ENCODE data around the gene NELFA.

The NELFA gene

GRCh38 chr4:1939664-1940509 is 68.9 kb downstream of the NELFA start:
- TF ChIP-seq POLR2AphosphoS5 (IDR thresholded peaks at IDR 0.05; ENCODE audit: low read depth, low read length), result no peak
- TF ChIP-seq FOXP2 (optimal IDR thresholded peaks at IDR 0.05; ENCODE audit: borderline replicate concordance, extremely low read depth, extremely low read length, insufficient read depth), result no peak
- TF ChIP-seq TAF1 (IDR thresholded peaks at IDR 0.05; ENCODE audit: borderline replicate concordance, insufficient read depth, low read length), result no peak
- no peak for TF ChIP-seq SIN3A (IDR thresholded peaks at IDR 0.05; ENCODE audit: borderline replicate concordance, insufficient read depth, low read length)
- no peak for TF ChIP-seq REST (IDR thresholded peaks at IDR 0.05; ENCODE audit: insufficient read depth in 1 of 2, low read depth in 2 of 2, low read length in 2 of 2)

- TF ChIP-seq REST (IDR thresholded peaks at IDR 0.05; ENCODE audit: insufficient read depth in 1 of 2, low read depth in 2 of 2, low read length in 2 of 2), result no peak
- no peak for TF ChIP-seq POLR2AphosphoS5 (IDR thresholded peaks at IDR 0.05; ENCODE audit: low read depth, low read length)
Observed at GRCh38 chr4:1938027-1938426, 70.7 kb downstream of the NELFA start.

- TF ChIP-seq REST (IDR thresholded peaks at IDR 0.05; ENCODE audit: insufficient read depth in 1 of 2, low read depth in 2 of 2, low read length in 2 of 2), result no peak
- no peak for TF ChIP-seq SIN3A (IDR thresholded peaks at IDR 0.05; ENCODE audit: borderline replicate concordance, insufficient read depth, low read length)
- TF ChIP-seq POLR2AphosphoS5 (IDR thresholded peaks at IDR 0.05; ENCODE audit: low read depth, low read length), result no peak
- TF ChIP-seq TAF1 (IDR thresholded peaks at IDR 0.05; ENCODE audit: borderline replicate concordance, insufficient read depth, low read length), result no peak
- TF ChIP-seq FOXP2 (optimal IDR thresholded peaks at IDR 0.05; ENCODE audit: borderline replicate concordance, extremely low read depth, extremely low read length, insufficient read depth), result no peak
Observed at GRCh38 chr4:1937550-1937949, 71.2 kb downstream of the NELFA start.

- TF ChIP-seq POLR2AphosphoS5 (IDR thresholded peaks at IDR 0.05; ENCODE audit: low read depth, low read length), result no peak
- no peak for TF ChIP-seq TAF1 (IDR thresholded peaks at IDR 0.05; ENCODE audit: borderline replicate concordance, insufficient read depth, low read length)
- no peak for TF ChIP-seq SIN3A (IDR thresholded peaks at IDR 0.05; ENCODE audit: borderline replicate concordance, insufficient read depth, low read length)
- TF ChIP-seq FOXP2 (optimal IDR thresholded peaks at IDR 0.05; ENCODE audit: borderline replicate concordance, extremely low read depth, extremely low read length, insufficient read depth), result no peak
- TF ChIP-seq REST (IDR thresholded peaks at IDR 0.05; ENCODE audit: insufficient read depth in 1 of 2, low read depth in 2 of 2, low read length in 2 of 2), result no peak
Observed at GRCh38 chr4:1933700-1934099, 75.1 kb downstream of the NELFA start.

Measured in PFSK-1 (cell line).